Ascending aorta (tissue), 2 donors: ENCODE measurements around the gene LRP1B. TPM values are rescaled to one million over a fixed set of nuclear protein-coding genes. Genes with fewer than 3 reads are reported as not detected.

ENCODE experiments used
- DNase-seq, 2 donors: peaks; one replicate each; pipeline ENCODE4 v3.0.0-alpha.2; 2019; ENCODE audit warnings: low spot score in 2 of 2
- H3K27ac ChIP-seq, 2 donors: fragments of 200-600 bp; sonication (generic); one replicate each; pipeline ENCODE4 v1.5.1; 2016 to 2017; ENCODE audit warnings: mild to moderate bottlenecking in 1 of 2
- H3K27me3 ChIP-seq: fragments of 200-600 bp; sonication (generic); one replicate; pipeline ENCODE4 v1.5.1; 2017
- H3K36me3 ChIP-seq, 2 donors: fragments of 200-600 bp; sonication (generic); one replicate each; pipeline ENCODE4 v1.5.1; 2016
- H3K4me1 ChIP-seq, 2 donors: fragments of 200-600 bp; sonication (generic); one replicate each; pipeline ENCODE4 v1.5.1; 2016 to 2017; ENCODE audit warnings: mild to moderate bottlenecking in 1 of 2
- H3K4me3 ChIP-seq, 2 donors: fragments of 200-600 bp; sonication (generic); one replicate each; pipeline ENCODE4 v1.5.1; 2016 to 2017; ENCODE audit warnings: mild to moderate bottlenecking in 1 of 2
- H3K9me3 ChIP-seq, 2 donors: fragments of 200-600 bp; sonication (generic); one replicate each; pipeline ENCODE4 v1.5.1; 2016
- CTCF ChIP-seq, 3 experiments: fragments of 200-600 bp in 2 of 3; fragments of 450-650 bp in 1 of 3; sonication (generic) in 2 of 3; IDR thresholded peaks; one replicate each; pipeline ENCODE4 v1.5.1; 2016 to 2019; ENCODE audit warnings: antibody characterized with exemption in 3 of 3, mild to moderate bottlenecking in 1 of 3, moderate library complexity in 1 of 3
- intact Hi-C: fragments of 100-400 bp; cut with DNase I; formaldehyde crosslinking; loops from one replicate; pipeline ENCODE4 v1.15.1; 2023
- total RNA-seq: library from RNA; depleted of rRNA; stranded (reverse); fragments of >200 nt; gene quantifications from one replicate; pipeline ENCODE4 v1.1.0, GENCODE V29; 2016

The LRP1B gene
- total RNA-seq, 1 donor from 2014 or later = not detected

- no peak for TF ChIP-seq CTCF (IDR thresholded peaks at IDR 0.05)
- H3K9me3 ChIP-seq = no peaks in the 10 kb centered on the region
- intact Hi-C loops = no loop called here
- H3K27ac ChIP-seq = no peak overlapping the region
- H3K27me3 ChIP-seq = no peaks in the 10 kb centered on the region
- no peaks in the 10 kb centered on the region for H3K36me3 ChIP-seq
- no peak overlapping the region for H3K4me3 ChIP-seq
- no peak for DNase-seq
- no peaks in the 10 kb centered on the region for H3K4me1 ChIP-seq
Observed at GRCh38 chr2:142142595-142142994, 11.8 kb upstream of the LRP1B start.

GRCh38 chr2:142140434-142140845, 9.6 kb upstream of the LRP1B start:
- no peaks in the 10 kb centered on the region for H3K4me1 ChIP-seq
- H3K4me3 ChIP-seq = no peak overlapping the region
- H3K36me3 ChIP-seq = no peaks in the 10 kb centered on the region
- DNase-seq = no peak
- no peaks in the 10 kb centered on the region for H3K27me3 ChIP-seq
- peak in 2 of 3 experiments; percentile 21 to 56 for TF ChIP-seq CTCF (IDR thresholded peaks at IDR 0.05)
- no peaks in the 10 kb centered on the region for H3K9me3 ChIP-seq
- no peak overlapping the region for H3K27ac ChIP-seq
- intact Hi-C loops = no loop called here

- Histone ChIP-seq H3K27me3 (no peaks in the 10 kb centered on the region), H3K4me3 (no peak overlapping the region), H3K4me1 (no peaks in the 10 kb centered on the region), H3K36me3 (no peaks in the 10 kb centered on the region), H3K27ac (no peak overlapping the region), H3K9me3 (no peaks in the 10 kb centered on the region)
- intact Hi-C loops = no loop called here
- TF ChIP-seq CTCF (IDR thresholded peaks at IDR 0.05) = no peak
- no peak for DNase-seq
Observed at GRCh38 chr2:142139384-142139783, 8.6 kb upstream of the LRP1B start.

GRCh38 chr2:142136571-142136970, 5.8 kb upstream of the LRP1B start:
- DNase-seq = no peak
- H3K36me3 ChIP-seq = no peaks in the 10 kb centered on the region
- no peaks in the 10 kb centered on the region for H3K27me3 ChIP-seq
- H3K4me3 ChIP-seq = no peak overlapping the region
- no peak for TF ChIP-seq CTCF (IDR thresholded peaks at IDR 0.05)
- H3K9me3 ChIP-seq = no peaks in the 10 kb centered on the region
- H3K27ac ChIP-seq = no peak overlapping the region
- no peaks in the 10 kb centered on the region for H3K4me1 ChIP-seq
- intact Hi-C loops = no loop called here

GRCh38 chr2:142134911-142135310, 4.1 kb upstream of the LRP1B start:
- intact Hi-C loops = no loop called here
- DNase-seq = no peak
- peaks cover 0 to 3% of the 10 kb centered on the region in 2 donors for H3K4me1 ChIP-seq
- no peak overlapping the region for H3K27ac ChIP-seq
- no peak overlapping the region for H3K4me3 ChIP-seq
- no peaks in the 10 kb centered on the region for H3K27me3 ChIP-seq
- H3K9me3 ChIP-seq = no peaks in the 10 kb centered on the region
- H3K36me3 ChIP-seq = no peaks in the 10 kb centered on the region
- TF ChIP-seq CTCF (IDR thresholded peaks at IDR 0.05) = no peak
